Activated CD4-positive, alpha-beta T cell treated with anti-CD3 and anti-CD28 coated beads for 24 hours (primary cell): ENCODE results near the gene CDC42EP1.
"Not testable (repeated sequence)": the region's sequence is repeated elsewhere in the genome, so short reads cannot be mapped to it uniquely, and the experiment has no call there.

Experiments
- DNase-seq, 2 donors: peaks; one replicate each; pipeline ENCODE4 v3.0.0-alpha.2; 2020; ENCODE audit warnings: low read depth in 2 of 2

The CDC42EP1 gene

GRCh38 chr22:37581504-37581903 is 21.2 kb downstream of the CDC42EP1 start:
- DNase-seq, result no peak

DNA sequence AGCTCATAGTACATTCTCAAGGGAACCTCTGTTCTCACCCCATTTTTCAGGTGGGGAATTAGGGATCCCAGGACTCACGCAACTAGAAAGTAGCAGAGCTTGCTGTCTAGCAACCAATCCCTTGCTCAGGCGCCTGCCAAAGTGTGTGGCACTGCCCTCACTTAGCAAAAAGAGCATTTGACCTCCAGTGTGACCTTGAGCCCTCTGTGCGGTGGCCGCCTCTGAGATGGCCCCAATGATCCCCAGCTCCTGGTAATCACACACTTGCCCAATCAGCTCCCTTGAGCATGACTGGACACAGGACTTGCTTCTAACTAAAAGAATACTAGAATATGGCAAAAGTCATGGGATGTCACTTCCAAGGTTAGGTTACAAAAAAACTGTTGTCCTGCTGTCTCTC is 22.2 kb downstream of the CDC42EP1 start:
- DNase-seq, result no peak

DNA sequence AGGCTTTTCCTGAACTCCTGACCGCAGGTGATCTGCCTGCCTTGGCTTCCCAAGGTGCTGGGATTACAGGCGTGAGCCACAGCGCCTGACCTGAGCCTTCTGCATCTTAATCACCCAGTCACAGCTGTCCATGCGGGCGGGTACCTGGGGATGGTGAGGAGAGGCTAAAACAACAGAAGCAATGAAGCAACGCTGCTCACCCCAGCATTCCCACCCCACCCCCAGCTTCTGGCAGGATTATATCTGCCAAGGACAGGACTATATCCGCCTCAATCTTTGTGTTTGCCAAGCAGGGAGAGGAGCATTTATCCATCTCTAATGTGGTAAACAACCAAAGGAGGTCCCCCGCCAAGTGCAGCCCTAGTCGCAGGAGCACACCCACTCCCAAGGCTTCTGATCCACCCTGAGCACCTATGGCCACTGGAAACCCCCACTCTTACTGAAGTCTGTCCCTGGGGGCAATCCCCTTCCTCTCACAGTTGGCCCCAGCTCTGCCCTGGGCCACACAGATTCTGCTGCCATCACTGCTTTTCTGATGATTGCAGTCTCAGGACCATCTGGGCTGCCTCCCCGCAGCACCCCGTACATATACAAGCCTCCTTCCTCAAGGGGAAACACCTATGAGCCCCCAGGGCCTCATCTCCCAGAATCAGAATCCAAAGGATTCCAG is 28.4 kb downstream of the CDC42EP1 start:
- DNase-seq, result no peak

- no peak for DNase-seq
Measured at GRCh38 chr22:37589636-37590035, 29.4 kb downstream of the CDC42EP1 start.

DNA sequence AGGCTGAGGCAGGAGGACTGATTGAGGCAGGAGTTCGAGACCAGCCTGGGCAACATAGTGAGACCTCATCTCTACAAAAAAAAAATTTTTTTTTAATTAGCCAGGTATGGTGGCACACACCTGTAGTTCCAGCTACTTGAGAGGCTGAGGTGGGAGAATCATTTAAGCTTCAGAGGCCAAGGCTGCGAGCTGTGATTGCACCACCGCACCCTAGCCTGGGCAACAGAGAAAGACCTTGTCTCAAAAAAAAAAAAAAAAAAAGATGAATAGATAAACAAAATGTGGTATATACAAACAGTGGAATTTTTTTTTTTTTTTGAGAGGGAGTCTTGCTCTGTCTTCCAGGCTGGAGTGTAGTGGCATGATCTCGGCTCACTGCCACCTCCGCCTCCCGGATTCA is 30.8 kb downstream of the CDC42EP1 start:
- DNase-seq, result not testable (repeated sequence)

DNA sequence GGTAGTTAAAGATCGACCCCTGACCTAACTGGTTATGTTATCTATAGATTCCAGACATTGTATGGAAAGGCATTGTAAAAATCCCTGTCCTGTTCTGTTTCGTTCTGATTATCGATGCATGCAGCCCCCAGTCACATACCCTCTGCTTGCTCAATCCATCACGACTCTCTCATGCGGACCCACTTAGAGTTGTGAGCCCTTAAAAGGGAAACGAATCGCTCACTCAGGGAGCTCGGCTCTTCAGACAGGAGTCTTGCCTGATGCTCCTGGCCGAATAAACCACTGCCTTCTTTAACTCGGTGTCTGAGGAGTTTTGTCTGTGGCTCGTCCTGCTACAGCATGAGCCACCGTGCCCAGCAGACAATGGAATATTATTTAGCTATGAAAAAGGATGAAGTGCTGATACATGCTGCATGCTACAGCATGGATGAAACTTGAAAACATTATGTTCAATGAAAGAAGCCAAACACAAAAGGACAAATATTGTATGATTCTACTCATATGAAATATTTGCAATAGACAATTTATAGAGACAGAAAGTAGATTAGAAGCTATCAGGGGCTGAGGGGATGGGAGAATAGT is 31.6 kb downstream of the CDC42EP1 start:
- no peak for DNase-seq

GRCh38 chr22:37594237-37594636 is 34.0 kb downstream of the CDC42EP1 start:
- DNase-seq, result no peak

GRCh38 chr22:37599153-37599552 is 38.9 kb downstream of the CDC42EP1 start:
- DNase-seq, result no peak

GRCh38 chr22:37601203-37601539 is 40.9 kb downstream of the CDC42EP1 start:
- DNase-seq, result no peak

- no peak for DNase-seq
Measured at GRCh38 chr22:37601540-37602442, 41.5 kb downstream of the CDC42EP1 start.

DNA sequence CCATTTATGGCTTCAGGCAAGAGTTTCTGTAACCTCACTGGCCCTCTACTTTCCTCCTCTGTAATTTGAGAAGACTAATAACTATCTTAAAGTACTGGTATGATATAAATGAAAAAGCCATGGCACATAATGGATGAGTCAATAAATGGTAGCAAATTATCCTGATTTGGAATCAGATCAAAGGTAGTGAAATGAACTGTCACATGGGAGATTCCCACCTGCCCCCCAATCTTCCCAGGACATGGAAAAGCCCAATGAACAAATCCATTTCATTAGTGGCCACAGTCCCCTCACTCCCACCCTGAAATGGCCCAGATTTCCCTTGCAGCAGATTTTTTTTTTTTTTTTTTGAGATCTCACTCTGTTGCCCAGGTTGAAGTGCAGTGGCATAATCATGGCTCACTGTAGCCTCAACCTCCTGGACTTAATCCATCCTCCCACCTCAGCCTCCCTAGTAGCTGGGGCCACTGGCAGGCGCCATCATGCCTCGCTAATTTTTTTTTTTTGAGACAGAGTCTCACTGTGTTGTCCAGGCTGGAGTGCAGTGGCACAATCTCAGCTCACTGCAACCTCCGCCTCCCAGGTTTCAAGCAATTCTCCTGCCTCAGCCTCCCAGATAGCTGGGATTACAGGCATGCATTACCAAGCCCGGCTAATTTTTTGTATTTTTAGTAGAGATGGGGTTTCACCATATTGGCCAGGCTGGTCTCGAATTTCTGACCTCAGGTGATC is 42.4 kb downstream of the CDC42EP1 start:
- DNase-seq, result not testable (repeated sequence)

GRCh38 chr22:37604074-37604473 is 43.8 kb downstream of the CDC42EP1 start:
- DNase-seq, result no peak

DNA sequence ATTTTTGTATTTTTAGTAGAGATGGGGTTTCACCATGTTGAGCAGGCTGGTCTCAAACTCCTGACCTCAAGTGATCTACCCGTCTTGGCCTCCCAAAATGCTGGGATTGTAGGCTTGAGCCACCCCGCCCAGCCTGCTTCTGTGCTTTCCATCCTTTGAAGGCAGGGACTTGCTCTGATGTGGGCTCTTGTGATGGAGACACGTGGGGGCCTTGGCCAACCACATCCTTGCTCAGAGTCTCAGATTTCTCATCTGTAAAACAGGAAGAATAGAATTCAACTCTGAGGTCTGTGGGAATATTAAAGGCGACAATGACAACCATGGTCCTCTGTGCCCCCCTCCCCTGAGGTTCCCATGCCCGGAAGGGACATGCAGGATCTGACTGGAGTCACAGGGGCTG is 44.6 kb downstream of the CDC42EP1 start:
- DNase-seq, result no peak

- peak; percentile 91 to 92 for DNase-seq
Measured at GRCh38 chr22:37607010-37607934, 47.0 kb downstream of the CDC42EP1 start.

DNA sequence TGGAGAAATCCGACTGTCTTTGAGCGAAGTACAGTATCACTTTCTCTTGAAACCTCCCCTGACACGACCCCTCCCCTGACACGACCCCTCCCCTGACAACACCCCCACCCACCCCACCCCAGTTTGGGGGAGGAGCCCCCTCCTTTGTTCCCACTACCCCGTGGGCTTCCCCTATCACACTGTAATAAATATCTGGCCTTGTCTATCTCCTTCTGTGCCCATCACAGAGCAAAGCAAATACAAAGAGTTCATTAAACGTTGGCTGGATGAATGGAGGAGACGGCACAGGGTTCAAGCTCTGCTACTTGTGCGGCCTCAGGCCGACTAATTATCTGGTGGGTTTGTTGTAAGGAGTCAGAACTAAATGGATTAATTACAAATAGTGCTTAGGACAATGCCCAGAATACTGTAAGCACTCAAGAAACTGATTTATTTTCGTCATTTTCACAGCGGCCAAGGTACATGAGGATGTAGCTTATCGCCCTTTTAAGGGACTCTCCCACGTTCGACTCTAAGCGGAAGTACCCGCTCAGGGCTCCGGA is 47.7 kb downstream of the CDC42EP1 start:
- DNase-seq, result no peak

- peak; percentile 86 to 92 for DNase-seq
Measured at GRCh38 chr22:37608477-37609239, 48.4 kb downstream of the CDC42EP1 start, which contains the start of gene GGA1. GGA1 (plus strand) TSS chr22:37608834; CDS start chr22:37608861, 27 bp downstream.

GRCh38 chr22:37609240-37610152 is 49.2 kb downstream of the CDC42EP1 start:
- no peak for DNase-seq

DNA sequence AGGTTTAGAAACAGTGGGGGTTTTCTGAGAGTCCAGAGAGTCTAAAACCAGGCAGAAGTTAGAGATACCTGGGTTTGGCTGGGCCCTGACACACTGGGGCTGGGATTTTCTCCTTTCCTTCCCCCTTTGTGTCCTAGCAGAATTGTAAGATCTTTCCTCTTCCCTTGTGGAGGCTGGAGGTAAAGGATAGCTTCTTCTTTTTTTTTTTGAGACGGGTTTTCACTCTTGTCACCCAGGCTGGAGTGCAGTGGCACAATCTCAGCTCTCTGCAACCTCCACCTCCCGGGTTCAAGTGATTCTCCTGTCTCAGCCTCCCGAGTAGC is 49.8 kb downstream of the CDC42EP1 start:
- DNase-seq, result not testable (repeated sequence)
